ENCODE measurements around the gene CHRM4. TPM values are rescaled to one million over a fixed set of nuclear protein-coding genes. Genes with fewer than 3 reads are reported as not detected.

Gene CHRM4
- total RNA-seq, 1 donor from 2014 or later = not detected

GRCh38 chr11:46338636-46338987 is 53.0 kb downstream of the CHRM4 start:
- intact Hi-C loops (cut with micrococcal nuclease) = no loop called here
- ATAC-seq (no peak), DNase-seq (no peak)

GRCh38 chr11:46337626-46338345 is 53.8 kb downstream of the CHRM4 start:
- no peak for DNase-seq
- intact Hi-C loops (cut with micrococcal nuclease) = no loop called here
- ATAC-seq = no peak

GRCh38 chr11:46336563-46337180 is 54.9 kb downstream of the CHRM4 start:
- ATAC-seq (no peak), DNase-seq (no peak)
- intact Hi-C loops (cut with micrococcal nuclease) = no loop called here

- no peak for DNase-seq
- intact Hi-C loops (cut with micrococcal nuclease) = no loop called here
- no peak for ATAC-seq
Measured at GRCh38 chr11:46335890-46336562, 55.5 kb downstream of the CHRM4 start.

DNA sequence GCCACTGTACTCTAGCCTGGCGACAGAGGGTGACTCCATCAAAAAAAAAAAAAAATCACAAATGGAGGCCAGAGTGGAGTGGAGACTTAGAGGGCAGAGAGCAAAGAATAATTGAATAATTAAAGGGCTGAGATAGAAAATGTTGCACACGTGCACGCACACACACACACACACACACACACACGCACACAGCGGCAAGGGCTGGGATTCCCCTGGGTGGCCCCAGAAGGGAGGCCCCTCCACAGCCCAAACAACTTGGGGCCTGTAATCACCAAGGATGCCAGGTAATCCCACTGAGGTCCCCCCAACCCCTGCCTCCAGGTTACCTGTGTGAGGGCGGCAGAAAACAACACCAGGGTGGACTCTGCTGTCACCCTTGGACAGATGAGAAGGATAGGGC is 56.3 kb downstream of the CHRM4 start:
- intact Hi-C loops (cut with micrococcal nuclease) = no loop called here
- ATAC-seq = no peak
- no peak for DNase-seq

DNA sequence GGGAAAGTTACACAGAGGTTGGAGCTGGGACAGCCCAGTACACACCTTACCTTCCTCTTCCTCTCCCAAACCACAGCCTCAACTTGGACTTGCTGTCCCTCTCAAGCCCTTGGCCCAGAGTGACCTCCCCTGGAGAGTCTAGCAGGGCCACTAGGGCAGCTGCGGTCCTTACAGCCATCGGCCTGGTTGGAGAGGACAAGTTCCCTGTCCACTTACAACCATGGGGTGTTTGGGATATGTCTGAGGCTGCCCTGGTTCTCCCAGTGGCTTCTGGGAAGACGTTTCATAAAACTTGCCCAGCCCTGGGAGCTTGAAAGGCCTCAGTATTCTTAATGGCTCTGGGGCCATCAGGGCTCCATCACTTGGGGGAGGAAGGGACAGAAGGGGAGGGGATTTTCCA is 57.4 kb downstream of the CHRM4 start:
- intact Hi-C loops (cut with micrococcal nuclease) = no loop called here
- no peak for DNase-seq

More for the DNA sequence above, 57.4 kb downstream of the CHRM4 start:
- no peak for ATAC-seq

Small RNAs within 50 kb of the gene (microRNA-seq; reads per million reads assigned to microRNA genes)
- gene MIR4688 (ENCODE audit: borderline number of aligned reads) = not detected

Other genes starting within 250 kb of the CHRM4 start
- gene CREB3L1, start 114.1 kb downstream of the CHRM4 start, total RNA-seq = 56.0 TPM
- gene DGKZ, start 44.3 kb downstream of the CHRM4 start, total RNA-seq = 71.7 TPM
- 5.7 TPM for gene MDK, start 10.1 kb downstream of the CHRM4 start, total RNA-seq
- gene AMBRA1, start 202.2 kb upstream of the CHRM4 start, total RNA-seq = 14.7 TPM
- gene HARBI1, start 225.5 kb upstream of the CHRM4 start, total RNA-seq = 3.1 TPM
- gene ATG13, start 225.8 kb upstream of the CHRM4 start, total RNA-seq = 34.4 TPM